Small intestine (tissue), 16 donors: Measurements from ENCODE around the gene MSRB1. TPM values are rescaled to one million over a fixed set of nuclear protein-coding genes. Genes with fewer than 3 reads are reported as not detected.
A peak's percentile ranks its signal among the peaks of the same experiment; 100 is the strongest.

Source experiments
- DNase-seq, 2 donors: peaks; one replicate each; pipeline versions ENCODE4 v3.0.0 to v3.0.0-alpha.2; 2013
- FAIRE-seq: peaks from 2 replicates; lab custom pipeline; 2012; peaks lifted over from hg19 to GRCh38; lab: Jason Lieb, UNC
- H3K27ac ChIP-seq, 3 donors: one replicate each; pipeline ENCODE4 v1.5.1; 2013; ENCODE audit warnings: low read length in 2 of 3, mild to moderate bottlenecking in 2 of 3, control low read depth in 1 of 3, inconsistent platforms in 1 of 3, low read depth in 1 of 3, moderate library complexity in 1 of 3
- H3K27me3 ChIP-seq, 3 donors: one replicate each; pipeline ENCODE4 v1.6.1; 2013; ENCODE audit warnings: low read length in 3 of 3, inconsistent platforms in 1 of 3; ENCODE audit not compliant: control insufficient read depth in 3 of 3, insufficient read depth in 3 of 3
- H3K36me3 ChIP-seq, 3 donors: one replicate each; pipeline ENCODE4 v1.6.1; 2013; ENCODE audit warnings: low read length in 3 of 3, inconsistent platforms in 1 of 3, low read depth in 1 of 3, mild to moderate bottlenecking in 1 of 3, moderate library complexity in 1 of 3; ENCODE audit not compliant: control insufficient read depth in 3 of 3, insufficient read depth in 2 of 3
- H3K4me1 ChIP-seq, 3 donors: one replicate each; pipeline ENCODE4 v1.6.1; 2013; ENCODE audit warnings: low read length in 2 of 3, inconsistent platforms in 1 of 3, low read depth in 1 of 3, mild to moderate bottlenecking in 1 of 3, moderate library complexity in 1 of 3; ENCODE audit not compliant: control insufficient read depth in 3 of 3, insufficient read depth in 2 of 3
- H3K4me3 ChIP-seq, 3 donors: one replicate each; pipeline ENCODE4 v1.5.1; 2013; ENCODE audit warnings: low read length in 3 of 3, control low read depth in 1 of 3, inconsistent platforms in 1 of 3, low read depth in 1 of 3, mild to moderate bottlenecking in 1 of 3, moderate library complexity in 1 of 3
- H3K9me3 ChIP-seq, 2 donors: one replicate each; pipeline ENCODE4 v1.6.1; 2013; ENCODE audit warnings: low read depth in 1 of 2, low read length in 1 of 2; ENCODE audit not compliant: control insufficient read depth in 2 of 2, insufficient read depth in 1 of 2
- WGBS, 3 donors: extraction: QIAGEN DNeasy Blood & Tissue Kit; methylation state at CpG; one replicate each; pipeline ENCODE4 v1.1.7; 2013; 5-methylcytosine and 5-hydroxymethylcytosine counted together
- long read RNA-seq, 10 donors: transcript quantifications; one replicate each; lab custom pipeline, GENCODE V29; 2026
- polyA plus RNA-seq, 4 donors: library from polyadenylated mRNA; stranded (reverse) in 3 of 4; unstranded in 1 of 4; fragments of 200-250 nt in 3 of 4; fragments of 120-200 nt in 1 of 4; gene quantifications; one replicate each; pipeline versions ENCODE4 v1.2.1 to v1.2.3, GENCODE V29; 2013
- donor health status: healthy with polysubstance abuse.
- donor health status: control.
- donor health status: control.
- donor health status: Bipolar disorder and iron deficiency.
- donor health status: healthy.

Gene MSRB1, protein sequence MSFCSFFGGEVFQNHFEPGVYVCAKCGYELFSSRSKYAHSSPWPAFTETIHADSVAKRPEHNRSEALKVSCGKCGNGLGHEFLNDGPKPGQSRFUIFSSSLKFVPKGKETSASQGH
- 100 to 1,000 TPM in 1 of 4 donors, 10 to 100 TPM in 3; 50.6 to 105 (median 62.0) TPM for polyA plus RNA-seq
- long read RNA-seq, donor 1 = 0 reads
- long read RNA-seq, donor 2, transcript MSRB1-201 (4 exons, 1,423 nt) = major isoform, 9 of 9 reads
- long read RNA-seq, donor 2, partial matches to known transcripts = 0 of 9 reads
- long read RNA-seq, donor 2, other reads (novel, unspliced or antisense) = 0 of 9 reads
- long read RNA-seq, donor 3, transcript MSRB1-201 (4 exons, 1,423 nt) = major isoform, 17 of 18 reads
- long read RNA-seq, donor 3, partial matches to known transcripts = 0 of 18 reads
- long read RNA-seq, donor 3, other reads (novel, unspliced or antisense) = 0 of 18 reads
- long read RNA-seq, donor 4, partial matches to known transcripts = 0 of 1 reads
- long read RNA-seq, donor 4, other reads (novel, unspliced or antisense) = 0 of 1 reads
- long read RNA-seq, donor 5, transcript MSRB1-201 (4 exons, 1,423 nt) = major isoform, 8 of 8 reads
- long read RNA-seq, donor 5, partial matches to known transcripts = 0 of 8 reads
- long read RNA-seq, donor 5, other reads (novel, unspliced or antisense) = 0 of 8 reads
- long read RNA-seq, donor 6, transcript MSRB1-201 (4 exons, 1,423 nt) = major isoform, 25 of 26 reads
- long read RNA-seq, donor 6, partial matches to known transcripts = 0 of 26 reads
- long read RNA-seq, donor 6, other reads (novel, unspliced or antisense) = 0 of 26 reads
- long read RNA-seq, donor 7, transcript MSRB1-201 (4 exons, 1,423 nt) = major isoform, 20 of 20 reads
- long read RNA-seq, donor 7, partial matches to known transcripts = 0 of 20 reads
- long read RNA-seq, donor 7, other reads (novel, unspliced or antisense) = 0 of 20 reads
- long read RNA-seq, donor 8 = 0 reads
- long read RNA-seq, donor 9, transcript MSRB1-201 (4 exons, 1,423 nt) = major isoform, 9 of 9 reads
- long read RNA-seq, donor 9, partial matches to known transcripts = 0 of 9 reads
- long read RNA-seq, donor 9, other reads (novel, unspliced or antisense) = 0 of 9 reads
- long read RNA-seq, donor 10, transcript MSRB1-201 (4 exons, 1,423 nt) = major isoform, 24 of 24 reads
- long read RNA-seq, donor 10, partial matches to known transcripts = 0 of 24 reads
- long read RNA-seq, donor 10, other reads (novel, unspliced or antisense) = 0 of 24 reads

GRCh38 chr16:1942810-1943726, at the start of gene MSRB1:
Gene MSRB1, minus strand, starts transcription at chr16:1943199. Its CDS starts 43 bp downstream, at chr16:1943156.
- DNase-seq (peak; percentile 99 to 100), FAIRE-seq (no peak)
- WGBS, 3 donors = 0 to 1% (median 1%) methylated on average over 56 to 77 of the region's 77 CpGs
- H3K36me3 ChIP-seq = peaks cover 4 to 29% (median 7%) of the 10 kb centered on the region in 3 donors
- H3K27me3 ChIP-seq = no peaks in the 10 kb centered on the region
- peaks cover 0 to 44% (median 2%) of the 10 kb centered on the region in 3 donors for H3K4me1 ChIP-seq
- H3K27ac ChIP-seq = peak within 1 kb of the TSS; percentile 76 to 87 (median 78)
- no peaks in the 10 kb centered on the region for H3K9me3 ChIP-seq
- peak within 1 kb of the TSS; percentile 75 to 93 (median 84) for H3K4me3 ChIP-seq

DNA sequence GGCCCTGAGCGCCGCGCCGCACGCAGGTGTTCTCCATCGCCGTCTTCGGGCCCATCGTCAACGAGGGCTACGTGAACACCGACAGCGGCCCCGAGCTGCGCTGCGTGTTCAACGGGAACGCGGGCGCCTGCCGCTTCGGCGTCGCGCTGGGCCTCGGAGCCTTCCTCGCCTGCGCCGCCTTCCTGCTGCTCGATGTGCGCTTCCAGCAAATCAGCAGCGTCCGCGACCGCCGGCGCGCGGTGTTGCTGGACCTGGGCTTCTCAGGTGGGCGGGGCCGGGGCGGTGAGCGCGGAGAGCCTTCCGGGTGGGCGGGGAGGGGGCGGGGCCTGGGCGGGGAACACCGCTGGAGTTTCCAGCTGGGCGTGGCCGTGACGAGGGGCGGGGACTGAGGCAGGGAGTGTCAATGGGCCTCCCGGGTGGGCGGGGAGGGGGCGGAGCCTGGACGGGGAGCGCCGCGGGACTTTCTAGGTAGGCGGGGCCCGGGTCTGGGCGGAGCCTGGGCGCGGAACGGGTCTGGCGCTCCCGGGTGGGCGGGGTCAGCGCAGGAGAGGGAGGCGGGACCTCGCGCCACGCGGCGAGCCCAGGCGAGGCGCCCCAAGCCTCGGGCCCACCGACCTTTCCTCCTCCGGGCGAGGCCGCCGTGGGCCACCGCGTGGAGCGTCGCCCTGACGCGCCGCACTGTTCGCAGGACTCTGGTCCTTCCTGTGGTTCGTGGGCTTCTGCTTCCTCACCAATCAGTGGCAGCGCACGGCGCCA, 49.1 kb upstream of the MSRB1 start:
- H3K4me1 ChIP-seq = peaks cover 0 to 21% (median 0%) of the 10 kb centered on the region in 3 donors
- H3K27ac ChIP-seq = peak overlapping the region in 2 of 3 donors; percentile 63 to 77
- WGBS, 3 donors = 3 to 14% (median 12%) methylated on average over 55 to 96 of the region's 96 CpGs
- H3K9me3 ChIP-seq = peaks cover 0 to 7% of the 10 kb centered on the region in 2 donors
- peaks cover 0 to 23% (median 3%) of the 10 kb centered on the region in 3 donors for H3K36me3 ChIP-seq
- DNase-seq (peak; percentile 93), FAIRE-seq (no peak)
- H3K4me3 ChIP-seq = peak overlapping the region in 1 of 3 donors; percentile 36
- peaks cover 3 to 35% (median 15%) of the 10 kb centered on the region in 3 donors for H3K27me3 ChIP-seq

GRCh38 chr16:1991588-1991947, 48.6 kb upstream of the MSRB1 start:
- DNase-seq = no peak
- H3K4me3 ChIP-seq = peak overlapping the region in 1 of 3 donors; percentile 36
- peak overlapping the region in 2 of 3 donors; percentile 63 to 77 for H3K27ac ChIP-seq
- H3K27me3 ChIP-seq = peaks cover 3 to 35% (median 15%) of the 10 kb centered on the region in 3 donors
- H3K36me3 ChIP-seq = peaks cover 0 to 23% (median 5%) of the 10 kb centered on the region in 3 donors
- H3K9me3 ChIP-seq = peaks cover 0 to 7% of the 10 kb centered on the region in 2 donors
- WGBS, 3 donors = 12 to 17% (median 13%) methylated on average over 14 to 22 of the region's 22 CpGs
- FAIRE-seq = no peak
- H3K4me1 ChIP-seq = peaks cover 0 to 22% (median 0%) of the 10 kb centered on the region in 3 donors

GRCh38 chr16:1991135-1991551, 48.1 kb upstream of the MSRB1 start:
- H3K27ac ChIP-seq = peak overlapping the region in 1 of 3 donors; percentile 77
- WGBS, 3 donors = 5 to 8% (median 7%) methylated on average over 18 of the region's 18 CpGs
- peaks cover 3 to 35% (median 15%) of the 10 kb centered on the region in 3 donors for H3K27me3 ChIP-seq
- peak overlapping the region in 1 of 3 donors; percentile 36 for H3K4me3 ChIP-seq
- FAIRE-seq (no peak), DNase-seq (peak; percentile 34 to 38)
- H3K36me3 ChIP-seq = peaks cover 2 to 26% (median 5%) of the 10 kb centered on the region in 3 donors
- peaks cover 0 to 26% (median 0%) of the 10 kb centered on the region in 3 donors for H3K4me1 ChIP-seq
- peaks cover 0 to 7% of the 10 kb centered on the region in 2 donors for H3K9me3 ChIP-seq

DNA sequence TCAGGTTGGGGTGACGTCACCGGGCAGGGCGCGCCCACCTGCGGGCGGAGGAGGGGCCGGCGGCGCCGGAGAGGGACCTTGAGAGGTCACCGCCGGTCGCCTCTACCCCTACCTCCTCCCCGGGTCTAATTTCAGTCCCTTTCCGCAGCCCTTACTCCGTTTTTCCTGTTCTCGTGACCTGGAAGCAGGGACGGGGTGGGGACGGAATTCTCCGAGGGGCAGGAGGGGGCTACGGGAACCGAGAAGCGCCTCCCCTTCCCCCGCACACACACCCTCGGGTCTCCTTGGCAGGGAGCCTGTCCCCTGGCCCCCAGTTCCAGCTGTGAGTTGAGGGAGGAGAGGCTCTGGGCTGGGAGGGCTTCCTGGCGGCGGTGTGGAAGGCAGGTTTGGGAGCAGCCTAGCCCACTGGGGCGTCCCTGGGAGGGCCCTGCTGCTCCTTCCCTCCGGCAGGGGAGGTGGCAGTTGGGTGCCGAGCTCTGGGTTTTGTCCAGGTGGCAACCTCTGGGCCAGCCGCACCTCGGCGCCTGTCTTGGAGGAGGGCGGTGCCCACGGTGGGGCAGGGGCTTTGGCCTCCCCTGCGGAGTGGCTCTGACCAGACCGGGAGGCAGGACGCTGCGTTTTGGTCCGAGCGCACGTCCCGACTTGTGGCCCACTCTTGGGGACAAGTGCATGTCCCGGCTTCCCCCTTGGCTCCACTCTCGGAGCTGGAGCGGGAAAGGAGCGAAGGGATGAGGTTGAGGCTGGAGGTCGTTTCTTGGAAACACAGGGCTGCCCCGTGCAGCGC, 47.5 kb upstream of the MSRB1 start:
- no peak for FAIRE-seq
- WGBS, 3 donors = 0 to 2% (median 2%) methylated on average over 35 to 50 of the region's 50 CpGs
- DNase-seq = peak; percentile 40 to 53
- Histone ChIP-seq H3K27ac (peak overlapping the region in 1 of 3 donors; percentile 41), H3K9me3 (peaks cover 0 to 7% of the 10 kb centered on the region in 2 donors), H3K27me3 (peaks cover 3 to 35% (median 15%) of the 10 kb centered on the region in 3 donors), H3K4me1 (peaks cover 0 to 32% (median 0%) of the 10 kb centered on the region in 3 donors), H3K36me3 (peaks cover 2 to 30% (median 5%) of the 10 kb centered on the region in 3 donors), H3K4me3 (peak overlapping the region; percentile 22 to 35 (median 23))

- WGBS, 3 donors = 0 to 2% (median 0%) methylated on average over 3 to 25 of the region's 25 CpGs
- H3K27me3 ChIP-seq = peaks cover 3 to 35% (median 15%) of the 10 kb centered on the region in 3 donors
- H3K27ac ChIP-seq = no peak overlapping the region
- peaks cover 0 to 7% of the 10 kb centered on the region in 2 donors for H3K9me3 ChIP-seq
- FAIRE-seq (no peak), DNase-seq (no peak)
- peak overlapping the region in 2 of 3 donors; percentile 22 to 35 for H3K4me3 ChIP-seq
- H3K36me3 ChIP-seq = peaks cover 2 to 30% (median 2%) of the 10 kb centered on the region in 3 donors
- H3K4me1 ChIP-seq = peaks cover 0 to 37% (median 0%) of the 10 kb centered on the region in 3 donors
These were observed 47.0 kb upstream of the MSRB1 start for GRCh38 chr16:1990101-1990350.
